GM21825 (cell line): ENCODE results near the gene CYBC1.

Source experiments
- ATAC-seq: cut with Tn5 transposase; IDR thresholded peaks from one replicate; pipeline ENCODE4 v1.9.1; 2021; ENCODE audit warnings: mild to moderate bottlenecking, moderate library complexity; ENCODE audit not compliant: unreplicated experiment

The CYBC1 gene

GRCh38 chr17:82449131-82449882 lies 1.2 kb downstream of the CYBC1 start:
- ATAC-seq, result peak; percentile 51

DNA sequence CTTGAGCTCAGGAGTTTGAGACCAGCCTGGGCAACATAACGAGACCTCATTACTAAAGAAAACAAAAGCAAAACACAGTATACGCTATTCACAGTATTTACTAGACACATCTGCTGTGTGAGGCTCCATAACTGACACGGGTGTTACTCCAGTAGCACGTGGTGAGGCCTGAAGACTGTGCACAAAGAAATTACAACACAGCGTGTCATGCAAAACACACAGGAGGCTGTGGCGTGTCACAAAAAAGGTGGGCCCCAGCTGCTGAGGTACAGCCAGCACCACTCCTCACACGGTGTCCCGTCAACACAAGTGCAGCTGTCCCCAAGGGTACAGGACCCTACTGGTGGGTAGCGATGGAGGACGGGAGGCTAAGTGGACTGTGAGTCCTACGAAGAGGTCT lies 2.7 kb downstream of the CYBC1 start:
- no peak for ATAC-seq

- no peak for ATAC-seq
Measured at GRCh38 chr17:82446649-82447048, 3.9 kb downstream of the CYBC1 start.

DNA sequence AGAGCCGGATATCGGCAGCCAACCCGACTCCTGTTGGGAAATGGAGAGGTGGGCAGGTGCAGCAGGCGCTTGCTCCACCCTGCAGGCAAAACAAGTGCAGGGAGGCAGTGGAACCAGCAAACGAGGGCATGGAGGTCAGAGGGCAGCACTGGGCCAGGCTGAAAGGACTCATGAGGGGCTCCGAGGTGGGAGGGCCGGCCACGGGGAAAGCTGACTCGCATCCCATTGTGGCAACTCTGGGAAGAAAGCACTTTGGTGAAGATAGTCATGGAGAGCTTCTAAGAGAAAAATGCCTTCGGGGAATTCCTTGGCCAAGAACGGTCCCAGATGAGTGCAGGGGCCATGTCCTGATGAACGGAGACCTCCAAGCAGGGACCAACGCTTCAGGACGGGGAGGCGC lies 4.4 kb downstream of the CYBC1 start:
- no peak for ATAC-seq

DNA sequence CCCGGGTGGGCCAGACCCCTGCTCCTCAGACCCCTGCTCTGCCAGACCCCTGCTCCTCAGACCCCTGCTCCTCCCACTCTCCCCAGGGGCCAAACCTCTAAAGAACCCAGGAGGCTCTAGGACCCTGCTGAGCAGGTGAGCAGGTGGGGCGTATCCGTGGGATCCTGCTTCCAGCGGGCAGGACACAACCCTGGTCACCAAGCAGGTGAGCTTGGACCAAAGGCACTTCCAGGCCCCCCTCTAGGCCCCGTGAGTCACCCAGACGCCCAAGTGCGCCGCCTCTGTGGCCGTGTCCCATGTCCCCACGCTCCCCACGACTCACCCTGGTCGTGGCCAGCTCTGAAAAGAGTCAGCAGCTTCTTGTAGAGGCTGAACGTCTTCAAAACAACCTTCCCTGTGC lies 5.0 kb downstream of the CYBC1 start:
- ATAC-seq, result no peak

DNA sequence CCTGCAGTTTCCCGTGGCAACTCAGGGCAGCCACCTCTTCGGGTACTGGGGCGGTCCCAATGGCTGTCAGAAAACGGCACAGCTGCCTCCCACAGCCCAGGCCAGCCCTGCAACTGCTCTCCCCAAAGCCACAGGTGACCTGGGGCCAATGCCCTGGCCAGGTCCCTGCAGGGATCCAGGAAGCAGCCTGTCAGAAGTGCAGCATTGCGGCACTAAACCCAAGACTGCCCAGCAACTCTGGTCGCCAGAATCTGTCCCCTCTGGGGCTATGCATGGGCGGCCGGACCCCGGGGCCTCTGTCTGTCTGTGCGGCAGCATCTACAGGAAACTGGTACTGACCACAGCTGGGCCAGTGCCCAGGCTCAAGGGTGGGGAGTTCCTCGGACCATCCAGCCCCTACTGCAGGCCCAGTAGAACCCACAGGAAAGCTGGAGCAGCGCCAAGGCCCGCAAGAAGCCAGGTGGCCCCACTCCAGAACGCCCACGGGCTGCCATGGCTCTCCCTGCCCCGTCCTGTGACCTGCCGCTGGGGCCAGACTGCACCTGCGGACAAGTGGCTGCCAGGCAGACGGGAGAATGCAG lies 5.5 kb downstream of the CYBC1 start:
- ATAC-seq, result no peak

GRCh38 chr17:82444284-82444893 lies 6.2 kb downstream of the CYBC1 start:
- no peak for ATAC-seq

DNA sequence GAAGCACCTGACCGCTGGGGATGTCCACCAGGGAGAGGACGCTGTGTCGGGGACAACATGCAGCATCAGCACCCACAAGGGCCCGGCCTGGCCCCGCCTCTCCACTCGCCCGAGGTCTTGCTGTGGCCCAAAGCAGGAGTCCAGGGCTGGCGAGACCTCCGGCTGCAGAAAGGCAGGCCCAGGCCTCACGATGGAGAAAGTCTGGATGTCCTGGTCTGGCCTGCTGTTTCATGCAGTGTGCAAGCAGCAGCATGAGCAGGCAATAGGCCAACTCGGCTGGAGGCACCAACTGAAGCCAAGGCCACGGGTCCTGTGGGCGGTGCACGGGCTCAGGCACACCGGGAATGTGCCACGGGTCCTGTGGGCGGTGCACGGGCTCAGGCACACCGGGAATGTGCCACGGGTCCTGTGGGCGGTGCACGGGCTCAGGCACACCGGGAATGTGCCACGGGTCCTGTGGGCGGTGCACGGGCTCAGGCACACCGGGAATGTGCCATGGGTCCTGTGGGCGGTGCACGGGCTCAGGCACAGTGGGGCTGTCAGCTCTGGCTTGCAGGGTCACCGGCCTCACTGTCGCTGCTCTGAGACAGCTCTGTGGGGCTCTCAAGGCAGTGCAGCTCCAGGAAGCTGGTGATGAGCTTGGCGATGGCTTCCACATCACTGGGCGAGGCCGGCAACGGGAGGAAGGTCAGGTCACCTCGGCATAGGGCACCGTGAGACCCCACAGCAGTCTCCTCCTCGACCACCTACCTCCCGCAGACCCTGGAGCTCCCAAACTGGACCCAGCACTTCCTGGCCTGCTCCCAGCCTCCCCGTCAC lies 6.9 kb downstream of the CYBC1 start:
- no peak for ATAC-seq

DNA sequence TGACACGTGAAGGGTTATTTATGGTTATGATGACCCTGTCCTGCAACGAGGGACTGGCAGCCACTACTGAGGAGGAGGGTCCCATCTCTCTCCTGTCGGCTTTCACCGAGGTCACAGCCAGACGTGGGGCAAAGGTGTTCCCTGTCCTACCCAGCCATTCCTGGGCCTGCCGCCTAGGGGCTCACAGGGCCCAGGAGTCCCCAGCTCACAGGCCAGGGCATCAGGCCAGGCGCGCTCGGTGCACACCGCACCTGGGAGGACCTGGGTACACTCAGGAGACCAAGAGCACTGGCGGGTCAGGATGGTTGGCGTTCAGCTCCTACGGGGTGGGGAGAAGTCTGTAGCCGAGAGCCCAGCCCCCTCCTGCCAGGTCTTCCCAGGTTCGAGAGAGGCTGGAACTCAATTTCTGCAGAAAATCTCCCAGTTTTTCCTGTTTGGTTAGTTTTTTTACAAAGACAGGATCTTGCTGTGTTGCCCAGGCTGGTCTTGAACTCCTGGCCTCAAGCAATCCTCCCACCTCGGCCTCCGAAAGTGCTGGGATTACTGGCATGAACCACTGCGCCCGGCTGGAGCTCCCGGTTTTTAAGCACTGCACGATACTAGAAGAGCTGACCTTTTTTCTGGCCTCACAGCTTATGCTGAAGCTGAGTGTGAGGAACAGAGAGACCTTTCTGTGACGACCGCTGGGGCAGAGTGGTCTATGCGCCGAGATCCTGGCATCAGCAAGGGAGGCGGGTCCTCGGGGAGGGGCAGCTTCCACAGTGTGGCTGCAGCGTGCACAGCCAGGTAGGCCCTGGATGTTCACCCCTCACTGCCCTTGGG lies 7.7 kb downstream of the CYBC1 start:
- no peak for ATAC-seq

DNA sequence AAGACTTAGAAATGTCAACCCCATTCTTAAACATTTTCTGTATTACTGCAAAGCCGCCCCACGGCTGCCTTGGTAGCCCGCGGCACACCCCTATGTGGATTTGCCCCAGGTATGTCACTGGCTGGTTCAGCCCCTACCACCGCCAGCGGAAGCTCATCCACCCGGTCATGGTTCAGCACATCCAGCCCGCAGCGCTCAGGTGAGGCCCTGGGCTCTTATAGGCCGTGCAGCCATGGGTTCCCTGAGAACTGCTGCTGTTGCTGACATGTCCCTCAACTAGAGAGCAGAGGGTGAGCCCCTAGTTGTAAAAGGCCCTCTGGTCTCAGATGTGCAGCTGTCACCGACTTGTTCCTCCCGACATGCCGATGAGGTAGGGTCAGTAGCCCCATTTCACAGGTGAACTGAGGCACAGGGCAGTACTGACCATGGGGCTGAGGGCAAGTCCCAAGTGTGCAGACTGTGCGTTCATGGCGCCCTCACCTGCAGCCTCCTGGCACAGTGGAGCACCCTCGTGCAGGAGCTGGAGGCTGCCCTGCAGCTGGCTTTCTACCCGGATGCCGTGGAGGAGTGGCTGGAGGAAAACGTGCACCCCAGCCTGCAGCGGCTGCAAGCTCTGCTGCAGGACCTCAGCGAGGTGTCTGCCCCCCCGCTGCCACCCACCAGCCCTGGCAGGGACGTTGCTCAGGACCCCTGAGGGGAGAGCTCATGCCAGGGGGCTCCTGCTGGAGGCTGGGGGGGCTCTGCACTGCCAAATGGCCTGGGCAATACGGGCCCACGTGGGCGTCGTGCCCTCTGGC lies 8.7 kb downstream of the CYBC1 start:
- no peak for ATAC-seq

DNA sequence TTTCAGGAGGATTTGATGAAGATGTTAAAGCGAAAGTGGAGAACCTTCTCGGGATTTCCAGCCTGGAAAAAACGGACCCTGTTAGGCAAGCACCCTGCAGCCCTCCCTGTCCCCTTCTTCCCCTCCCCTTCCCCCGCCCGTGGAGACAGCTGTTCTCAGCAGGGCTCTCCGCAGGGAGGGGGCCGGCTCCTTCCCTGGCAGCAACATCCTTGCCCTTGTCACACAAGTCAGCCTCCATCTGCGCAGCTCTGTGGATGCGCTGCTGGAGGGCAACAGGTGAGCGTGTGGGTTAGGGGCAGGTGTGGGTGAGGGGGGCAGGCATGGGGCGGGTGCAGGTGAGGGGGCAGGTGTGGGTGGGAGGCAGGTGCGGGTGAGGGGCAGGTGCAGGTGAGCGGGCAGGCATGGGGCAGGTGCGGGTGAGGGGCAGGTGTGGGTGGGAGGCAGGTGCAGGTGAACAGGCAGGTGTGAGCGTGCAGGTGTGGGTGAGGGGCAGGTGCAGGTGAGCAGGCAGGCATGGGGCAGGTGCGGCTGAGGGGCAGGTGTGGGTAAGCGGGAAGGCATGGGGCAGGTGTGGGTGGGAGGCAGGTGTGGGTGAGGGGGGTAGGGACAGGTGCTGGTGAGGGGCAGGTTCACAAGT lies 9.4 kb downstream of the CYBC1 start:
- ATAC-seq, result no peak

DNA sequence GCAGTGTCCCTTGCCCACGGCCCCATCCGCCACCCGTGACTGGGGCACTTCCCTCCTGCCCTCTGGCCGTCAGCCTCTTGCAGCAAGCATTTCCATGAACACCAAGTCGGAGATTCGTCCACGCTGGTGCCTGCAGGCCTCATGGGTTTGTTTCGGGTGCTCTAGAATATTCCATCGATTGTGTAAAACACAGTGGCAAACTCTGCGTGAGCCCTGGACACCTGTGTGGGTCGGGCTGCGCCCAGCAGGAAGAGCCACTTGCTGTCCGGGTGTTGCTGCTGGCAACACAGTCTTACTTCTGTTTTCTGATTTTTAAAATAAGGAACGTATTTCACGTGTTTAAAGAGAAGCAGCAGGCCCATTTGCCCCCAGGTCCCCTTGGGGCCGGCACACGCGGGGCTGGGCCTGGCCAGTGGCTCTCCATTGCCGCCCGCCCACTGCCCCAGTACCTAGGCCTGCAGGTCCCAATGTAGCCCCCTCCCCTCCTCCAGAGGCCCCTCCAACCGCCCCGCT lies 10.0 kb downstream of the CYBC1 start:
- ATAC-seq, result no peak

DNA sequence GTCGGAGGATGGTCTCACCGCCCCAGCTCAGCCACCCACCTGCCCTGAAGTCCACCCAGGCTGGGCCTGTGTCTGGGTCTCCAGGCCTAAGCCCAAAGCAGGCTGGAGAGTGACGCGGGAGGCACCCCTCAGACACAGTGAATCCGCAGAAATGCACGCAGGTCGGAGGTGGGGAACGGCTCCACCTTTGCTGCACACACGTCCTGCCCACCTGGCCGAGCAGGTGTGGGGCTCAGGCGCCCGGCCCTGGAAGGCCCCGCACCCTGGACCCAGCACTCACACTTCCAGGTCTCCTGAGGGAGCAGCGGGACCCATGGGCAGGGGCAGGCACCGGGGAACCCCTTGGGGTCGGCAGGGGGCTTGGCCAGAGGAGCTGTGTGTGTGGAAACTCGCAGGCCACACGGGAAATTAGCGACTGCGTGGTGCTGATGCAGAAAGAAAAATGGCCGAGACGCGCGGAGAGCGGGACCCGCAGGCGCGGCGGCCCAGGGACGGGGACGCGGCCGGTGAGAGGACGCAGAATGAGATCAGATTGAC lies 10.7 kb downstream of the CYBC1 start:
- no peak for ATAC-seq

DNA sequence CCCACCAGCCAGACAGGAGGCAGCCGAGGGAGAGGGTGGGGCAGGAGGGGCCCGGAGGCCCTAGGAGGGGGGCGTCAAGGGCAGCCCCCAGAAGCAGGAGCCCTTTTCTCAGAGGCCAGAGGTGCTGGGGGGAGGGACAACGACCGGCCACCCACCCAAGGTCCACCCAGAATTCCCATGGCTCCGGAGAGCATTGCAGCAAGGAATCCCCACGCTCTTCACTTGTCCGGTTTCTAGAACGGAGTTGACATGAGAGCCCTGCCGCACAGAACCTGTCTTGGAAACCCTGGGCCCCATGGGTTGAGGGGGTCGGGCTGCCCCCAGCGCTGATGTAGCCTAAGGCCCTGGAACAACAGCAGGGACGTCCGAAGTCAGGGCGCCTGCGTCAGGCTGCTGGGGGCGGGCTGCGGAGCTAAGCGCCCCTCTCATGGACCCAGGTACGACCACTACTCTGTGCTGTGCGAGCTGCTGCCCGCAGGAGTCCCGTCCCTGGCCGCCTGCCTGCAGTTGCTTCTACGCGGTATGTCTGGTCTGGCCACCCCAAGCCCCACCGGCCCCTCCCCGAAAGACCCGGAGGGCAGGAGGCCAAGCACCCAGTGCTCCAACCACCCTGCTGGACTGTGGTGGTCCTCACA lies 11.2 kb downstream of the CYBC1 start:
- no peak for ATAC-seq

GRCh38 chr17:82438401-82439193 lies 12.0 kb downstream of the CYBC1 start:
- ATAC-seq, result no peak

GRCh38 chr17:82437325-82437668 lies 13.3 kb downstream of the CYBC1 start:
- no peak for ATAC-seq

- no peak for ATAC-seq
Measured at GRCh38 chr17:82436601-82437324, 13.8 kb downstream of the CYBC1 start.
